ENCODE results near the gene OGFR.

Gene OGFR

DNA sequence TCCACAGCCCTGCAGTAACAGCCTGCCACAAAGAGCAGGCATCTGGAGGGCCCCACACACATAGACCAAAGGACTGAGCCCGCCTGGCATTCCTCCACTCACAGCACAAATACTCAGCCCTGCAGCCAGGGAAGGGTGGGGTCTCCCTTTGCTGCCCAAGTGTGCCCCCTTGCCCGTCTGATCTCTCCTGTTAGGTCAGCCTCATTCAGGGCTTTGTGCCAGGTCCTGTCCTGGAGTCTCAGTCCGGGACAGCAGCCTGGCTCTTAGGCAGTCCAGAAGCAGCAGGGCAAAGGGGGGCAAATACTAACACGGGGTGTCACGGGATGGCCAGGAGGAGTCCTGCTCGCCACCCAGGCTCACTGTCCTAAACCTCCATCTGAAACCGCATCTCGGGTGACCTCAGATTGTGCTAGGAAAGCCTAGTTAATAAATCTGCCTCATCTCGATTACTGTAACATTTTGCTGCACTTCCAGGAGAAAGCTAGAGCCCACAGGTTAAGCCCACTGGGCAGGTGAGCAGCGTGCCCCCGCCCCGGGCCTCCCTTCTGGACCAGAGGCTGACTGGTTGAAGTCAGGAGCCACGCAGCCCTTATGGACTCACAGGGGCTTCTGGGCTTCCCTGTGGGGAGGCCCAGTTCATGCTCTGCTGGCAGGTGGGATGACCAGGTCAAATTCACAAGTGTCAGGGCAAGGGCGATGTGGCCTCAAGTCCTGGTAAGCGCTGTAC is 3.2 kb upstream of the OGFR start:
- DNase-seq, result no peak

DNA sequence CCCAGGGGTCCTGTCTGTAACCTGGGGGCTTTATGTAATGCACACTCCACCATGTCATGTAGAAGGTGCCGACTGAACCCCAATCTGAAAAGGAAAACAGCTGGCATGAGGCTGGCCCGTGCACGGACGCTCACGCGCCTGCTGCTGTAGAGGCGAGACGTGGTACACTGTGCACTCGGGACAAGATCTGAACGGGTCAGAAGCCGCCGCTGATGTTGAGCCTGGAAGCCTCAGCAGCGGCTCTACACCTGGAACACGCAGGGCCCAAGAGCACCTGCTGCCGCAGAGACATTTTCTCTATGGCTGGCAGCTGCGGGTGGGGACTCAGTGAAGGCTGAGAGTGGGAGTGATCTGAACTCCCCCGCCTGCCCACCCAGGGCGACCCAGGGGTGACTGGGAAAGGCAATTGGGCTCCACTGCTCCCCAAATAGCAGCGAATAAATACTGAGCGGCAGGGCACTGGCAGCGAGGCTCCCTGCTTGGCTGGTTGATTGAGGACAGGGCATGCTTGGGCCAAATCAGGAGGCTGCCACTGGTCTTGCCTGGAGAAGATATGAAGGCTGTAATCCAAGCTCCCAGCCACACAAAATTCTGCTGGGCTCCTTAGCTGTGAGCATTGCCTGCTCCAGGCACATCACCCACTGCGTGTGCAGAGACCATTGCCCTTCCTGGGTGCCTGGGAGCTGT is 2.5 kb upstream of the OGFR start:
- DNase-seq, result no peak

DNA sequence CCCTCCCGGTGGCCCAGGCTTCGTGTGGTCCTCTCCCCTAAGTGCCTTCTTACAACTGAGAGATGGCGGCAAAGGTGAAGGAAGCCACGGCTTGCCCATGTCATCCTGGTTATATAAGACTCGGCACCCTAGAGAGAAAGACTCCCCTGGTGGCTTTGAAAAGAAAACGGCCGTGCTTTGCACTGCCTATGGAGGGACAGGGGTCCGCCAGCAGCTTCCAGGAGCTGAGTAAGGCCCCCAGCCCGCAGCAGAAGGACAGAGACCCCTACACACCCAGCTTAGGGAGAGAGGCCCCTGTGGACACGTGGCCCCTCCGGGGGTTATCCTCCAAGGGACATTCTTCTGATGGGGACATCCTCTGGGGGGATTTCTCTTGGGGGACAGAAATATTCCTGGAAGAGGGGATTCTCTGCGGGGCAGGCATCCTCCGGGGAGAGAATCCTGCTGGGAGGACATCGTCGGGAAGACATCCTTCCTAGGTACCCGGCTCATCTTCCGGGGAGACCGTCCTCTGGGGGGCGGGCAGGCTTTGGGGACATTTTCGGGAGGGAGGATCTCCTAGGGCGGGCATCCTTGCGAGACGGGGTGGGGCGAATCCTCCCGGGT is 511 bp upstream of the OGFR start:
- DNase-seq, result no peak

DNA sequence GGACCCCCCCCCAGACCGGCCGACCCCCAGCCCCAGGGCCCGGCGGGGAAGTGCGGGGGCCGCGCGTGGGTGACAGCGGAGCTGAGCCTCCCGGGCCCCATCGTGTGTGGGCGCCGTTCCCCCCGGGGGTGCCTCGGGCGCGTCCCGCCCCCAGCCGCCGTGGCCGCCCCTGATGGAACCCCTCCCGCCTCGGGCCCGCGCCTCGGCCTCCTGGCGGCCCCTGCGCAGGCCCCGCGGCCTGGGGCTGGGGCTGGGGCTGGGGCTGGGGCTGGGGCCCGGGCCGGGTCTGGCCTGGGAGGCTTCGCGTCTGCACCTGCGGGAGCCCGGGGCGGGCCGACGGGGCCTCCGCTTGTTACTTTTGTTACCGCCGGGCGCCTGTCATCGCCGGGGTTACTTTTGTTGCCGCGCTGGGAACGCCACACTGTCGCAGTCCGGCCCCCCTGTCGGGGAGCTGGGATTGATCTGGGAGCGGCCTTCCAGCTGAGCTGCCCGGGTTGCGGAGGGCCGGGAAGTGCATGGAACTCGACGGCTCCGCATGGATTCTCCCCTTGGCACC is 598 bp downstream of the OGFR start:
- no peak for DNase-seq

DNA sequence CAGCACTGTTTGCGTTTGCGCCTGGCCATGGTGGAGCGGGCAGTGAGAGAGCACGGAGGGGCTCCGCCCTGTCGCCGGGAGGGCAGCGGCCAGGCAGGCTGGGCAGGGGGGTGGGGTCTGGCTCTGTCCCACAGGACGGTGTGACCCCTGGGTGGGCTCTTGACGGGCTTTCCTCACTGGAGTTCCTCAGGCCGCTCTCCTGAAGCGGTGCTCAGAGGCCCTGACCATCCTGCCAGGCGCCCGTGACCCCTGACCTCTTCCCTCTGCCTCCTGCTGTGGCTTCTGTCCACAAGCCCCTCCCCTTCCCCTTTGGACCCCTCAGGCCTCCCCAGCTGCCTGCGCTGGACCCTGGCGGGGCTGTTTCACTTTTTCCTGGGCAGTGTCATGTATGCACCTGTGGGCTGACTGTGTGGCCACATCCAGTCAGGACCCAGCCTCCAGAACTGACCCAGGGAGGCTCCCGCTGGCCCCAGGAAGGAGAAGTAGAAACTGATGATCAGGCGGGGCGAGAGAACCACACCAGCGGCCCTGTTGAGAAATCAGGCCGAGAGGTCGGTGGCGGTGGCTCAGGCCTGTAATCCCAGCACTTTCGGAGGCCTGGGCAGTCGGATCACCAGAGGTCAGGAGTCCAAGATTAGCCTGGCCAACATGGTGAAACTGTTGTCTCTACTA is 1.2 kb downstream of the OGFR start:
- no peak for DNase-seq

DNA sequence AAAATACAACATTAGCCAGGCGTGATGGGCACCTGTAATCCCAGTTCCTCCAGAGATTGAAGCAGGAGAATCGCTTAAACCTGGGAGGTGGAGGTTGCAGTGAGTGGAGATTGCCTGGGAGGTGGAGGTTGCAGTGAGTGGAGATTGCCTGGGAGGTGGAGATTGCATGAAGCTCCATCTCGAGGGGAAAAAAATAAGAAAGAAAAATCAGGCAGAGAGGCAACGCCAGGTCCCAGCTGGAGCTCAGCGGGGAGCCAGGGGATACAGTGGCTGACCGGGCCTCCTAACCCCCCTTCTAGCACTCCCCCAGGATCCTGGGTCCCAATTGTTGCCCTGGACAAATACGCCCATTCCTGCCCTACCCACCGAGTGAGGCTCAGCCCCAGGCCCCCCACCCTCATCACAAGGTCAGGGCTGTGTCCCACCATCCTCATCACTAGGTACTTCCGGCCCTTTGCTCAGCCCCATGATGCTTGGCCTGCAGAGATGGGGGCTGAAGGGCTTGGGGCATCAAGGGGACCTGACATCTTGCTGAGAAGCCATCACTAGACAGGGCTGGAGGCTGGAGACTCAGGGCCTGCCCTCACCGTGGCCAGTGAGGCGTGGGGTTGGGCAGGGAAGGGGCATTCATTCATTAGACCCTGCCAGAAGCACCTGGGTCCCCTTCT is 1.9 kb downstream of the OGFR start:
- DNase-seq, result no peak

DNA sequence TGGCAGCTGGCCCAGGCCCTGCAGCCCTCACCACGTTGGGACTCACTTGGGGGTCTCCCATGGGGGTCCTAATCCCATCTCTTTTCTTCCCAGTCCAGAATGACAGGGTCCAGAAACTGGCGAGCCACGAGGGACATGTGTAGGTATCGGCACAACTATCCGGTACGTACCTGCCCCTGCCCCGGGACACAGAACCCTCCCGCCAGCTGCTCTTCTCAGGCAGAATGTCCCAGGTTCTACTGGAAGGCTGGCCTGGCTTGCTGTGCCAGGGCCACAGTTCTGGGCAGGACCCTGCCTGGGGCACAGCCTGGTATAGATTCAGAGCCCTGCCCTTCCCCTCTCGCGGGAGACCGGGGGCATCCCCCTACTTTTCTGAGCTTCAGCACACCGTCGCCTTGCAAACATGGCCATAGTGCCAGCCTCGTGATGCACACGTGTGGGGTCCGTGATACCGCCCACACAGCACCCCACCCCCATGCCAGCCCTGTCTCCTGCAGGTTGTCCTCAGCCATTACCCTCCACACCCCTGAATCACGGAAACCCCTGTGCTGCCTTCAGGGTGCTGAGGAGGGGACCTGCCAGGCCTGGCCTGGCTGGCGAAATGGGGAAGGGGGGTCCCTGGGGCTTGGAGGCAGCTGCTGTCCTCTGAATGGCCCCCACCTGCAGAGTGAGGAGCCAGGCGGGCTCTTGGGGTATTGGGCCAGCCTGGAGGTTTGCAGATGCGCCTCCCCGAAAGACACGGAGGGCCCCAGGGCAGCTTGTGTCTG is 3.0 kb downstream of the OGFR start:
- no peak for DNase-seq

DNA sequence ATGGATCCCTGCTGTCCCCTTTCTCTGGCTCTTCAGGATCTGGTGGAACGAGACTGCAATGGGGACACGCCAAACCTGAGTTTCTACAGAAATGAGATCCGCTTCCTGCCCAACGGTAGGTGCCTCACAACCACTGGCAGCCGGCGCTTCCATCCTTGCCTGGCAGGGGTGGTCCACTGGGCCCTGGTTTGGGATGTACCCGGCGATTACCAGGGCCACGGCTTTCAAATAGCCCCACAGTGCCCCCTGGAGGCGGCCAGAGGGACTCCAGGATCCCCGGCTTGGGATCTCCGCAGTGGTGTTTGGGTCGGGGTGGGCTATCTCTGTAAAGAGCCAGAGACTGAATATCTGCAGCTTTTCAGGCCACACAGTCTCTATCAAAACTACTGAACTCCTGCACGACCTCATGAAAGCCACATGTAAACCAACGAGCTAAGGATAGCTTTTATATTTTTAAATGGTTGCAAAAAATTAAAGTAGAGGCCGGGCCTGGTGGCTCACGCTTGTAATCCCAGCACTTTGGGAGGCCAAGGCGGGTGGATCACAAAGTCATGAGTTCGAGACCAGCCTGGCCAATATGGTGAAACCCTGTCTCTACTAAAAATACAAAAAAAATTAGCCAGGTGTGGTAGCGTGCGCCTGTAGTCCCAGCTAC is 3.7 kb downstream of the OGFR start:
- DNase-seq, result peak; percentile 45 to 67 (median 56)

DNA sequence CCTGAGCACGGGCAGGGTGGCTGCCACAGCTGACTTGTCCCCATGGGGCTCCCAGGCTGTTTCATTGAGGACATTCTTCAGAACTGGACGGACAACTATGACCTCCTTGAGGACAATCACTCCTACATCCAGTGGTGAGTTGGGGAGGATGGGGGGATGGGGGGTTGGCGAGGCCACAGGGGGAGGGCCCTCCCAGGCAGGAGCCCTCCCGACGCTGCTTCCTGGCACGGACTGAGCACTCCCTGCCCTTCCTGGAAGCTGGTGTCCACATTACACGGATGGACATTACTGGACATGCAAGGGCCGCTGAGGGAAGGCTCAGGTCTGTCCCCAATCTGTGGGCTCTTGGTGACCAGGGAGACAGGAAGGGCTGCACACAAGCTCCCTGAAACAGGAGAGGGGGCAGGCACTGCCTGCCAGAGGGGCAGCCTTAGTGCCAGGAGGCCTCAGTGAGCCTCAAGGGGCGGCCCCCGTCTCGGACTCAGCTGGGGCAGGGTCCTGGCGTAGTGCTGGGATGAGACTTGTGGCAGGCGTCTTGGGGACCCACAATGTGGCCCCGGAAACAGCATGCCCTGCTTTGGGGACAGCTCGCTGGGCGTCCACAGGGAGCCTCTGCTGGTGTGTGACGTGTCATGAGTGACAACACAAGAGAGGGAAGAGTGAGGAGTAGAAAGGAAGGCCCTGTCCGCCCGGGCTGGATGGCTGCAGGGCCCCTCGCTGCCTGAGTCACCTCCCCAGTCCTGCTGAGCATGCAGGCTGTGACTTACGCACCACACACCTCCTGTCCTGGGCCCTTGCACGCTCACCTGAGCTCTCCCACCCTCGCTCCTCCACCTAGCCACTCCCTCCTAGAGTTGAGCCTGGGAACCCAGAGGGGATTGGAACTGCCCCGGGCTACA is 5.1 kb downstream of the OGFR start:
- no peak for DNase-seq

DNA sequence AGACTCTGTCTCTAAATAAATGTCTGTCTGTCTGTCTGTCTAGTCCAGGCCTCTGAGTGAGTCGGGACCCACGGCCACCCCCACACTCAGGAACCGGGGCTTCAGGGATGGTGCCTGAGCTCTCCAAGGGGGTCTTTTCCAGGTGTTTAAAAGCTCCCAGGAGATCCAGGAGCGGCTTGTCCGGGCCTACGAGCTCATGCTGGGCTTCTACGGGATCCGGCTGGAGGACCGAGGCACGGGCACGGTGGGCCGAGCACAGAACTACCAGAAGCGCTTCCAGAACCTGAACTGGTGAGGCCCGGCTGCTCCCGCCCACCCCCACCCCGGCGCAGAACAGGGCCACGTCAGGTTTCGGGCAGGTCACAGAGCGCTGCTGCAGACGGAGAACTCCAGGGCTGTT is 6.7 kb downstream of the OGFR start:
- DNase-seq, result no peak

DNA sequence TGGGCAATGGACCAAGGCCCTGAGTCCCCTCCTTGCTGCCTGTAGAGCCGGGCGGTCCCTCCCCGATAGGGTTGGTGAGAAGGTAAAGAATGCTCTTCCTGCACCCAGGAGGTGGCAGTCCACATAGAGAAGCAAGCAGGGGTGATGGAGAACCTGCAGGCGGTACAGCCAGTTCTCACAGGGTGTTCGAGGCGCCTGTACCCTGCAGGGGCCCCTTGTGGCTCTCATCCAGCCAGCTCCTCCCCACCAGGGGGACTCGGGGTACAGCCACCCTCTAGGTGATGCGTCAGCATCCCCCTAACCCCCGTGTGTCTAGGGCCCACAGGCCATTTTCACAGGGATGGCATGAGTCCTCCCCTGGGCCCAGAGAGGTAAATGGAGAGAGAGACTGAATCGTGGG is 7.1 kb downstream of the OGFR start:
- DNase-seq, result no peak

DNA sequence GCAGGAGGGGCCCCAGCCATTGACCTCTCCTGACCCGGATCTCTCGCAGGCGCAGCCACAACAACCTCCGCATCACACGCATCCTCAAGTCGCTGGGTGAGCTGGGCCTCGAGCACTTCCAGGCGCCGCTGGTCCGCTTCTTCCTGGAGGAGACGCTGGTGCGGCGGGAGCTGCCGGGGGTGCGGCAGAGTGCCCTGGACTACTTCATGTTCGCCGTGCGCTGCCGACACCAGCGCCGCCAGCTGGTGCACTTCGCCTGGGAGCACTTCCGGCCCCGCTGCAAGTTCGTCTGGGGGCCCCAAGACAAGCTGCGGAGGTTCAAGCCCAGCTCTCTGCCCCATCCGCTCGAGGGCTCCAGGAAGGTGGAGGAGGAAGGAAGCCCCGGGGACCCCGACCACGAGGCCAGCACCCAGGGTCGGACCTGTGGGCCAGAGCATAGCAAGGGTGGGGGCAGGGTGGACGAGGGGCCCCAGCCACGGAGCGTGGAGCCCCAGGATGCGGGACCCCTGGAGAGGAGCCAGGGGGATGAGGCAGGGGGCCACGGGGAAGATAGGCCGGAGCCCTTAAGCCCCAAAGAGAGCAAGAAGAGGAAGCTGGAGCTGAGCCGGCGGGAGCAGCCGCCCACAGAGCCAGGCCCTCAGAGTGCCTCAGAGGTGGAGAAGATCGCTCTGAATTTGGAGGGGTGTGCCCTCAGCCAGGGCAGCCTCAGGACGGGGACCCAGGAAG is 7.7 kb downstream of the OGFR start:
- DNase-seq, result no peak

DNA sequence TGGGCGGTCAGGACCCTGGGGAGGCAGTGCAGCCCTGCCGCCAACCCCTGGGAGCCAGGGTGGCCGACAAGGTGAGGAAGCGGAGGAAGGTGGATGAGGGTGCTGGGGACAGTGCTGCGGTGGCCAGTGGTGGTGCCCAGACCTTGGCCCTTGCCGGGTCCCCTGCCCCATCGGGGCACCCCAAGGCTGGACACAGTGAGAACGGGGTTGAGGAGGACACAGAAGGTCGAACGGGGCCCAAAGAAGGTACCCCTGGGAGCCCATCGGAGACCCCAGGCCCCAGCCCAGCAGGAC is 8.2 kb downstream of the OGFR start:
- no peak for DNase-seq

DNA sequence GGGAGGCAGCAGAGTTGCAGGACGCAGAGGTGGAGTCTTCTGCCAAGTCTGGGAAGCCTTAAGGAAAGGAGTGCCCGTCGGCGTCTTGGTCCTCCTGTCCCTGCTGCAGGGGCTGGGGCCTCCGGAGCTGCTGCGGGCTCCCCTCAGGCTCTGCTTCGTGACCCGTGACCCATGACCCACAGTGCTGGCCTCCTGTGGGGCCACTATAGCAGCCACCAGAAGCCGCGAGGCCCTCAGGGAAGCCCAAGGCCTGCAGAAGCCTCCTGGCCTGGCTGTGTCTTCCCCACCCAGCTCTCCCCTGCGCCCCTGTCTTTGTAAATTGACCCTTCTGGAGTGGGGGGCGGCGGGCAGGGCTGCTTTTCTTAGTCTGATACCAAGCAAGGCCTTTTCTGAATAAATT is 9.0 kb downstream of the OGFR start:
- no peak for DNase-seq

DNA sequence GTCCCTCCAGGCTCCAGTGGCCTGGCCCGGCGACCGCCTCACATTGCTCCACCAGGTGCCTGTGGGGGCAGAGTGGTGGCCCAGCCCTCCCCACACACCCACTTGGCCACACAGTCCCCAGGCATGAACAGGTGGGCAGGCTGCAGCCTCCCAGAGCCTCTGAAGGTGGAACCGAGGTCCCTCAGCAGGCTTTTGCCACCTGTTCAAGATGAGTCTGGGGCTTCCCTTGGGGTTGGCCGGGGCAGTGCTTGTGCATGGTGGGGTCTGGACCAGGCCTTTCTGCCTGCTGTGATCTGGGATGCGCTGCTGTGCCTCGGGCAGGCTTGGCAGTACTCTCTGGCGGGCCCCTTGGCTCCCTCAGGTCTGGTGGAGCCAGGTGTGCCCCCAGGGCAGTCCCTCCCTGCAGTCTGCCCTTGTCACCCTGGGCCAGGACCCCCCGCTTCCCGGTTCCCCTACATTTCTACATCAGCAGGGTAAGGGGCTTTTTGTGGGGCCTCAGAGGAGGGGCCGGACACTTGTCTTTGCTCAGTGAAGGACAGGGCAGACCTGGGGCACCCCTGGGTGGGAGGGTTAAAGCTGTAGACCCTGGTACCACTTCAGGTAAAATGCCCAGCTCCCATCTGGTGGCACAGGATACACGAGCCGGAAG is 9.5 kb downstream of the OGFR start:
- no peak for DNase-seq

DNA sequence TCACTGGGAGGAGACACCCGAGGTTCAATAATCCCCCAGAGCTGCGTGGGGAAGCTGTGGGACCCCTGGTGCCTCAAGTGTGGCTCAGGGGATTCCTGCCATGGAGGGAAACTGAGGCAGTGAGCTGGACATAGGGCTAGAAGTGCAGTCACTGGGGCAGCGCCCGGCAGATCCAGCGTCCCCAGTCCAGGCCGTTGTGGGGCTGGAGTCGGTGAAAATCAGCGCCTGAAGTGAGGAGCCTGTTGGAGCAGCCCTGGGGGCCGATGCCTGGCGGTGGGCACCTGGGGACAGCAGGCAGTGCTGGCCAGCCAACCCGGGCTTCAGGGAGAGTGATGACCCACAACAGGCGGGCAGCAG is 10.1 kb downstream of the OGFR start:
- no peak for DNase-seq

DNA sequence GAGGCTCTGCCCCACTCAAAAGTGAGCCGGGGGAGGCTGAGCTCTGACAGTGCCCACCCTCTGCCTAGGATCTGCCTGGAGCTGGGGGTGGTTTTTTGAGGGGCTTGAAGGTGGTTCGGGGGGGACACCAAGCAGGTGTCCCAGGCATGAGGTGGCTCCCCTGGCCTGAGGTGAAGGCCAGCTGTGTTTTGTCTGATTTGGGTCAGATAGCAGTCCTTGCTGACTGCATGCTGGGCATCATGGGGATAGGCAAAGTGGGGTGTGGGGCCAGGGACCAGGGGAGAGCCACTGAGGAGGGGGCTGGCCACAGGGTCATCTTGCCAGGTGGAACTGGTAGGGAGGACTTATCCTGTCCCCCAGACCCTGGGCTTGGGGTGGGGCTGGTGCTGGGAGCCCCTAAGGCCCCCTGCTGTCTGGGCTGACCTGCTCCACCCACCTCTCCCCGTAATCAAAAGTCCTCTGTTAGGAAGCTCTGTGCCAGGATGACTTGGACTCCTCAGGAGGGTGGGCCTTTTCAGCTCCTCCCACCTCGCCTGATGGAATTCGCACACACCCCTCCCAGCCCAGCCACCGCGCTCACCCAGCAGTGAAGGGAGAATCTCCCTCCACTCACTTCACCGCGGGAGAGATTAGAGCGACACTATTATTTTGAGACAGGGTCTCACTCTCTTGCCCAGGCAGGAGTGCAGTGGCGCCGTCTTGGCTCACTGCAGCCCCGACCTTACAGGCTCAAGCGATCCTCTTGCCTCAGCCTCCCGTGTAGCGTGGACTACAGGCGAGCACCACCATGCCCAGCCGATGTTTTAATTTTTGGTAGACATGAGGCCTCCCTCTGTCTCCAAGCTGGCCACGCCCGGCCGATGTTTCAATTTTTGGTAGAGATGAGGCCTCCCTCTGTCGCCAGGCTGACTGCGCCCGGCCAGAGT is 10.7 kb downstream of the OGFR start:
- DNase-seq, result no peak
